ENCODE data around the gene ERVK3-1.

DNA sequence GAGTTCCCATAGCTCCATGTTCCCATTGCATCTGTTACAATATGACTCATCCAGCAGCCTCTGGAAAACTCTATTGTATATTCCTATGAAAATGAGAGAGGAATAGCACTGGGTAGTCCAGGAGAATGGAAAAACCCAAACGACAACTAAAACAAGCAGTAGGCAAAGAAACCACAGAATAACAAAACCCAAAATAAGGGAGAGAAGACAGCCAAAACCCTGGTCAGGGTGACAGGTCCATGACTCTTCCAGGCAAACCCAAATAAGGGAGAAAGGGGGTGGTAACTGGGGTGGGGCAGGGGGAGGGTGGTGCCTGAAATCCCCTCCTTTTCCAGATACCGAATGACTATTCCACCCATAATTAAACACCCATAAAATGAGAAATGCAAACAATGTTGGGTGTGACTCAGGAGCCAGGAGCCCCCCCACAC, 30.4 kb upstream of the ERVK3-1 start:
- TF ChIP-seq, protein P1, sequence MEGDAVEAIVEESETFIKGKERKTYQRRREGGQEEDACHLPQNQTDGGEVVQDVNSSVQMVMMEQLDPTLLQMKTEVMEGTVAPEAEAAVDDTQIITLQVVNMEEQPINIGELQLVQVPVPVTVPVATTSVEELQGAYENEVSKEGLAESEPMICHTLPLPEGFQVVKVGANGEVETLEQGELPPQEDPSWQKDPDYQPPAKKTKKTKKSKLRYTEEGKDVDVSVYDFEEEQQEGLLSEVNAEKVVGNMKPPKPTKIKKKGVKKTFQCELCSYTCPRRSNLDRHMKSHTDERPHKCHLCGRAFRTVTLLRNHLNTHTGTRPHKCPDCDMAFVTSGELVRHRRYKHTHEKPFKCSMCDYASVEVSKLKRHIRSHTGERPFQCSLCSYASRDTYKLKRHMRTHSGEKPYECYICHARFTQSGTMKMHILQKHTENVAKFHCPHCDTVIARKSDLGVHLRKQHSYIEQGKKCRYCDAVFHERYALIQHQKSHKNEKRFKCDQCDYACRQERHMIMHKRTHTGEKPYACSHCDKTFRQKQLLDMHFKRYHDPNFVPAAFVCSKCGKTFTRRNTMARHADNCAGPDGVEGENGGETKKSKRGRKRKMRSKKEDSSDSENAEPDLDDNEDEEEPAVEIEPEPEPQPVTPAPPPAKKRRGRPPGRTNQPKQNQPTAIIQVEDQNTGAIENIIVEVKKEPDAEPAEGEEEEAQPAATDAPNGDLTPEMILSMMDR (IDR thresholded peaks at IDR 0.05; ENCODE audit: poor library complexity, severe bottlenecking): no peak
- TF ChIP-seq EZH2 (IDR thresholded peaks at IDR 0.05; ENCODE audit: borderline replicate concordance, insufficient read depth, low read length, poor library complexity, severe bottlenecking) (no peak), EP300 (conservative IDR thresholded peaks at IDR 0.05; ENCODE audit: poor library complexity, severe bottlenecking) (no peak), REST (IDR thresholded peaks at IDR 0.05; ENCODE audit: borderline replicate concordance) (no peak), POLR2AphosphoS5 (IDR thresholded peaks at IDR 0.05) (no peak), SMC3 (conservative IDR thresholded peaks at IDR 0.05; ENCODE audit: poor library complexity) (no peak), RAD21 (conservative IDR thresholded peaks at IDR 0.05) (no peak), TAF1 (IDR thresholded peaks at IDR 0.05; ENCODE audit: low read depth) (no peak)
